Stimulated activated CD4-positive, alpha-beta T cell treated with anti-CD3 and anti-CD28 coated beads, Interleukin-1b, Interleukin-23, amount 100 ng/mL, for 4 hours (primary cell): ENCODE measurements around the gene S100A14.
"Not testable (repeated sequence)": the region's sequence is repeated elsewhere in the genome, so short reads cannot be mapped to it uniquely, and the experiment has no call there.

Source experiments
- DNase-seq, 2 donors: peaks; one replicate each; pipeline ENCODE4 v3.0.0-alpha.2; 2020; ENCODE audit warnings: low read depth in 2 of 2

S100A14 gene

DNA sequence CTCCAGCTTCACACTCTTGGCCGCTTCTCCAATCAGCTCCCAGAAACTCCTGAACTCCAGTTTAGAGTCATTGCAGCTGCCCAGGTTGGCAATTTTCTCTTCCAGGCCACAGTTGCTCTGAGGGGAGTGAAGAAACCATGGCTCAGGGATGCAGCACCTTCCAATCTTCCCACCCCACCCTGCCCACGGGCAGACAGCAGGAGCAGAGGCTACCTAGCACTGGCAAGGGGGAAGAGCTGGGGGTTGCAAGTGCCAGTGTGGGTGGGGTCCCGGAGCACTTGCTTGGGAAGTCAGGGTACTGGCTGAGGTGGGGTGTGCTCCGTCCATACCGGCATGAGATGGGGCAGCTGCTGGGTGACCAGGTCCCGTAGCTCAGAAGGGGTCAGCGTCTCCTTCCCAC, 1.2 kb downstream of the S100A14 start:
- DNase-seq: no peak

GRCh38 chr1:153614189-153614900, 1.8 kb downstream of the S100A14 start:
- DNase-seq: no peak

- no peak for DNase-seq
These were observed 2.7 kb downstream of the S100A14 start for GRCh38 chr1:153613406-153613805.

GRCh38 chr1:153612755-153613331, 3.3 kb downstream of the S100A14 start, which contains the start of gene S100A16:
Gene S100A16, minus strand, starts transcription at chr1:153613137. Its CDS starts 4,986 bp downstream, at chr1:153608151.
- no peak for DNase-seq

DNA sequence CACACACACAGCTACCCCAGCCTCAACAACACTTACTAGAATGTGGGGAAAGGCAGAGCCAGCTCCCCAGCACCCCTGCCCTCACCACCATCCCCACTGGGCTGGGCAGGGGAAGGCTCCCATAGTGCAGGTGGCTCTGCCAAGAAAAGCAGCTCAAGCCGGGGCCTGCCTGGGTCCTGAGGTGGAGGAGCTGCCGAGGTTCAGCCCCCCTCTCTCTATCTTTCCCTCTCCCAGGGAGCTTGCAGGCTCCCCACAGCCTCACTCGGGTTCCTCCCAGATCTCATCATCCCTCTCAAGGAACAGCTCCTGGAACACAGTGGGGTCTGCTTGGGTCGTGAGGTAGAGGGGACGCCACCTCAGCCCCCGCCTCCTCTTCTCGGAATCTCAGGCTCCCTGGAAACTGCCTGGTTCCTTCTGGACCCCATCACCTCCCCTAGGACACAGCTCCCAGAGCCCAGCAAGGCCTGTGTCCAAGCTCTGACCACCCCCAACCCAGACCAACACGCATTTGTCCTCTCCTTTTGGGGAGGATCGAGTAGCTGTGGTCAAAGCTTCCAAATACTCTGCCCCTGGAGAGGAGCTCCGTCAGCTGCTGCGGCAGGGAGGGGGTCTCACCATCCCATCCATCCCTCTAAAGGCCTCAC, 3.9 kb downstream of the S100A14 start:
- DNase-seq: no peak

DNA sequence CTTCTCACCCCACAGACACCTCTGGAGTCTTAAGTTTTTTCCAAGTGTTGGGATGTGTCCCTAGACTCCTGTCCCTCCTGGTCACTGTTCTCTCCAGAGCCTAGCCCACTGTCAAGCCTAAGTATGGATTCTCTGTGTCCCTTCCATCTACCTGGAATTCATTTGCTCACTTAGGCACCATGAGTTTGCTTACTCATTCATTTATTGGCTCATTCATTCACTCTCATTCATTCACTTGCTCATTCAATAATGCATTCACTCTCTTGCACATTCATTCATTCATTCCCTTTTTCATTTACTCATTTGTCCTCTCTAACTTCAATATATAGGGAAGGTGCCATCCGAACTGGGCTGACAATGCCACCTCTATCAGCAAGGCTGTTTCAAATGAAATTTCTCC, 4.8 kb downstream of the S100A14 start:
- DNase-seq: no peak

- no peak for DNase-seq
These were observed 5.3 kb downstream of the S100A14 start for GRCh38 chr1:153610811-153611301.

GRCh38 chr1:153610334-153610733, 5.8 kb downstream of the S100A14 start:
- DNase-seq: no peak

DNA sequence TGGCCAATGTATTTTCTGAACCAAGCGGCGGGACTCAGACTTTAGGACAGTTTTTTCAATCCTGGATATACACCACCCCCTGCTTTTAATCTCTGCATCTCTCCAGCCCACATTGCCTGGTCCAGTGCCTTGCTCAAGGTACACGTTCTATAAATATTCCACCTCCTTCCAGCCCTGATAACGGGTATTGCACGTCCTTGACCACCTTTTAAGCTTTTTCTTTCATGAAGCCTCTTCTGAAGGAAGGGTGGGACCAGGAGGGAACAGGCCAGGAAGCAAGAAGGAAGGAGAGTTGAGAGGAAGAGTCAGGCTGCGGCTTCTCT, 6.6 kb downstream of the S100A14 start:
- no peak for DNase-seq

GRCh38 chr1:153608742-153609584, 7.2 kb downstream of the S100A14 start:
- DNase-seq: no peak

DNA sequence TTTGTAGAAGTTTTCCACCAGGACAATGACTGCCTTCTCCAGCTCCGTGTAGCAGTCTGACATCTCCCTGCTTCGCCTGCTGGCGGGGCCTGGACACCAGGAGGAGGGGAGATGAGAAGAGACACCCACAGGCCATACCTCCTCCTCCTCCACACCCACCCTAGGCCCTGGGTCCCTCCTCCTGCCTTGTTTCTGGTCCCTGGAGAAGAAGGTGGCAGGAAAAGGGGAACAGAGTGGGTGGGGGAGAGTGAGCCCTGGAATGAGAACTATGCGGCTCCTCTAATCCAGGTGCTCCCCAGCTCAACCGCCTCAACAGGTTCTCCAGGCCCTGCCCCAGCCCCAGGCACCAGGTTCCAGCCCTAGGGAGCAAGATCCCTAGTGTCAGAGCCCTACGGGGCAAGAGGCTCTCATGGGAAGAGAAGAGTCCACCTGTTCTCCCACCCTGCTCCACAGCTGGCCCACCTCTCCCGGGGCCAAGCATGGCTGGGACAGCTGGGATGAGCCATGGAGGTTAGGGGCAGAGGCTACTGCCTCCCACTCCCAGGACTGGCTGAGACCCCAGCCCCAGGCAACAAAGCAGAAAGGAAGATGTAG, 7.9 kb downstream of the S100A14 start:
- no peak for DNase-seq

- no peak for DNase-seq
These were observed 8.7 kb downstream of the S100A14 start for GRCh38 chr1:153607381-153607780.

DNA sequence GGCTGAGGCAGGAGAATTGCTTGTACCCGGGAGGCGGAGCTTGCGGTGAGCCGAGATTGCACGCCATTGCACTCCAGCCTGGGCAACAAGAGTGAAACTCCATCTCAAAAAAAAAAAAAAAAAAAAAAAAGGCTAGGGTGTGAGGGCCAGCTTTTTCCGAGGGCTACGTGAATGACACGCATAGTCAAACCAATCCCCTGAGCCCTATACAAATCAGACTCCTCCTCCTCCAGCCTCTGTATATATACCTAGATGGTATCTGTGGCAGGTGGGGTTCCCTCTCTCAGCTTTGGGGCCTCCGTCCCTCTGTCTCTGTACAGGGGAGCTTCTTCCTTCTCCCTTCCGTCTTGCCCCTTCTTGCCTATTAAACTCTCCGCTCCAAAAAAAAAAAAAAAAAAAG, 9.9 kb downstream of the S100A14 start:
- no peak for DNase-seq

DNA sequence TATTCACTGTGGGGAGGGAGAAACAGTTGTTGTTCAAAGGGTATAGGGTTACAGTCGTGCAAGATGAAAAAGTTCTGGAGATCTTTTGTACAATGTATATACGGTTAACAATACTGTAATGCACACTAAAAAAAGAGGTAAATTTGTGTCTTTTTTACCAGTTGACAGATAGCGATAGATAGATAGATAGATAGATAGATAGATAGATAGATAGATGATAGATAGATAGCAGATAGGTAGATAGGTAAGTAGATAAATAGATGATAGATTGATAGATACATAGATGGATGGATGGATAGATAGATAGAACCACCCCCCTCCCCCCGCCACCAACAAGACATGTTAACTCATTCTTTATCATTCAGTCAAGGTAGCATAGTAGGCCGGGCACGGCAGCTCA, 13.4 kb downstream of the S100A14 start:
- DNase-seq: no peak

DNA sequence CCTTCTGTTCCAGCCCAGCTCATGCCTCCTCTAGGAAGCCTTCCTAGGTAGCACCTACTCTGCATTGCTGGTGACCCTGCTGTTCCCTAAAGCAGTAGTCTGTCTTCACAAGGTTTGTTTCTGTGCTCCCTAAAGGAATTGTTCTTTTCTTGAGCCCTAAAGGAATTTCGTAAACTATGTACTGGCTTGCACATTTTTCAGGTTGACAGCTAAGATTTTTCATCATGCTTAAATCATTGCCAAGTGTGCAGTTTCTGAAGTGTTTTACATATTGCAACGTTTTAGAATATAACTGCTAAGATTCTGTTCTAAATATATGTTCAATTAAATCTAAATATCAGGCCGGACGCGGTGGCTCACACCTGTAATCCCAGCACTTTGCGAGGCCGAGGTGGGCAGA, 16.3 kb downstream of the S100A14 start:
- DNase-seq: no peak

GRCh38 chr1:153598309-153599172, 17.6 kb downstream of the S100A14 start:
- no peak for DNase-seq

GRCh38 chr1:153597206-153597605, 18.9 kb downstream of the S100A14 start:
- DNase-seq: no peak

GRCh38 chr1:153592748-153593147, 23.4 kb downstream of the S100A14 start:
- DNase-seq: no peak

DNA sequence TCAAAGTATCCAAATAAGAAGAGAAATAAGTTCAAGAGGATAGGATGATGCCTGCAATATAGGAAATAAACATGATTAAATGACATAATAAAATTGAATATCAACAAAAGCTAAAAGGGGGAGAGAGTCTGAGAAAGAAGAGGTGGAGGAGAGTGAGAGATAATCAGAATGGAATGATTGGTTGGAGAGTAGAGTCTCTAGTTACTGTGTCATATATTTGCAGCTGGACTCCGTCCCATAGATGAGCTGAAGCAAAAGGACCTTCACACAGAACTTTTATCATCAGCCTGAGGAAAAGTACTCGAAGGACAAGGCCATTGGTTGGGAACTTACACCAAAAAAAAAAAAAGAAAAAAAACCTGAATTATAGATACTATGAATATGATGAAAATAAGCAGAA, 27.6 kb downstream of the S100A14 start:
- DNase-seq: no peak

GRCh38 chr1:153588033-153588432, 28.1 kb downstream of the S100A14 start:
- not testable (repeated sequence) for DNase-seq

GRCh38 chr1:153587314-153587713, 28.8 kb downstream of the S100A14 start:
- no peak for DNase-seq
